MM.1S (cell line): ENCODE results near the gene MED16.

Experiments used
- EZH2 ChIP-seq: fragments of 300-600 bp; sonication (generic); optimal IDR thresholded peaks from 2 replicates; pipeline ENCODE3; 2017; ENCODE audit warnings: low read depth, mild to moderate bottlenecking, antibody characterized with exemption, low read length, mixed read lengths
- TF ChIP-seq, protein P1 (sequence below): fragments of 300-600 bp; sonication (generic); IDR thresholded peaks from 2 replicates; pipeline ENCODE4 v1.5.1; 2016; ENCODE audit warnings: antibody characterized with exemption, low read length, mixed read lengths

DNA sequence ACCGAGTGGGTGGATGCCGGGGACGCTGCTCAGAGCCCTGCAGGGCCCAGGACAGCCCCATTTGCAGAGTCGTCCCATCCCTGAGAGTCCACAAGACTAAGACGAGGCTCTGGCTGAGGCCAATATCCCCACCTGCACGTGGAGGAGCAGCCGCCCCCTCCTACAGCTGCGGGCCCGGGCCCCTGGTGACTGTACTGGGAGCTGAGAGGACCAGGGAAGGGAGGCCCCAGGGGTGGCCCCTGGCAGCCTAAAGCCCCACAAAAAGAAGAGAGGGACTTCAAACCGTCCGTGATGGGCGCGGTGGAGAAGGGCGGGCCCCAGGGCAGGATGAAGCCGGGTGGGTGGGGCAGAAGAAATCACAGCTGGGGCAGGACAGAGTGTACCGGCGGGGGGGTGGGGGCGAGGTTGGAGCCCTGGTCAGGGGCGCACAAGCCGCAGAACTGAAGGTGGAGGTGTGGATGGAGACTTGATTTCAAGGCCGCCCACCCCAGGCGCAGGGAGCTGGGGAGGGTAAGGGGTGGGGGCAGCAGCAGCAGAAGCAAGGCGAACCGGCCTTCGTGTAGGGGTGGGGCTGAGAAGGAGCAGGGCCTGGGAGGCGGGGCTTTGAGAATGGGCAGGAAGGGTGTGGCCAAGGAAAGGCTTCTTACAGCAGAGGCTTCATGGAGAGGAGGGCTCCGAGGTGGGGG lies 20.6 kb downstream of the MED16 start:
- TF ChIP-seq, protein P1, sequence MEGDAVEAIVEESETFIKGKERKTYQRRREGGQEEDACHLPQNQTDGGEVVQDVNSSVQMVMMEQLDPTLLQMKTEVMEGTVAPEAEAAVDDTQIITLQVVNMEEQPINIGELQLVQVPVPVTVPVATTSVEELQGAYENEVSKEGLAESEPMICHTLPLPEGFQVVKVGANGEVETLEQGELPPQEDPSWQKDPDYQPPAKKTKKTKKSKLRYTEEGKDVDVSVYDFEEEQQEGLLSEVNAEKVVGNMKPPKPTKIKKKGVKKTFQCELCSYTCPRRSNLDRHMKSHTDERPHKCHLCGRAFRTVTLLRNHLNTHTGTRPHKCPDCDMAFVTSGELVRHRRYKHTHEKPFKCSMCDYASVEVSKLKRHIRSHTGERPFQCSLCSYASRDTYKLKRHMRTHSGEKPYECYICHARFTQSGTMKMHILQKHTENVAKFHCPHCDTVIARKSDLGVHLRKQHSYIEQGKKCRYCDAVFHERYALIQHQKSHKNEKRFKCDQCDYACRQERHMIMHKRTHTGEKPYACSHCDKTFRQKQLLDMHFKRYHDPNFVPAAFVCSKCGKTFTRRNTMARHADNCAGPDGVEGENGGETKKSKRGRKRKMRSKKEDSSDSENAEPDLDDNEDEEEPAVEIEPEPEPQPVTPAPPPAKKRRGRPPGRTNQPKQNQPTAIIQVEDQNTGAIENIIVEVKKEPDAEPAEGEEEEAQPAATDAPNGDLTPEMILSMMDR, result no peak
- TF ChIP-seq EZH2, result no peak
